ENCODE measurements around the gene ABCC1.
"Not testable (repeated sequence)": the region's sequence is repeated elsewhere in the genome, so short reads cannot be mapped to it uniquely, and the experiment has no call there.

ABCC1 gene

DNA sequence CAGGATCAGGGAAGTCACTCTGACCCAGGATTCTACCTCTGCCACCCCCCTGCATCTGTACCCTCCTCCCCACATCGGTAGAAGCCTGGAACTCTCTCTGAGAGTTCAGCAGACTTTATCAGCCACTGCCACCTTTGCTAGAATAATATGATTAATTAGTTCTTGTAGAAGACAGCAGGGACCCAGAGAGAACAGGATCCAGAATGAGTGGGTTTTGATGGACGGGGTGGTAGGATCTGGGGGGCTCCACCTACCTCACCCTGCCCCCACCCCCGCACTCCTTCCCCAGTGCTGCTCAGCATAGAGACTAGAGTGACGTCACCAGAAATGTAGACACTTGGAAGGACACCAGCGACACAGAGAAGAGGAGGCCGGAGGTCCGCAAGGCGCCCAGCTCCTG is 240.4 kb downstream of the ABCC1 start:
- H3K4me3 ChIP-seq (ENCODE audit: low read depth, low read length), result no peak overlapping the region
- TF ChIP-seq, protein P1, sequence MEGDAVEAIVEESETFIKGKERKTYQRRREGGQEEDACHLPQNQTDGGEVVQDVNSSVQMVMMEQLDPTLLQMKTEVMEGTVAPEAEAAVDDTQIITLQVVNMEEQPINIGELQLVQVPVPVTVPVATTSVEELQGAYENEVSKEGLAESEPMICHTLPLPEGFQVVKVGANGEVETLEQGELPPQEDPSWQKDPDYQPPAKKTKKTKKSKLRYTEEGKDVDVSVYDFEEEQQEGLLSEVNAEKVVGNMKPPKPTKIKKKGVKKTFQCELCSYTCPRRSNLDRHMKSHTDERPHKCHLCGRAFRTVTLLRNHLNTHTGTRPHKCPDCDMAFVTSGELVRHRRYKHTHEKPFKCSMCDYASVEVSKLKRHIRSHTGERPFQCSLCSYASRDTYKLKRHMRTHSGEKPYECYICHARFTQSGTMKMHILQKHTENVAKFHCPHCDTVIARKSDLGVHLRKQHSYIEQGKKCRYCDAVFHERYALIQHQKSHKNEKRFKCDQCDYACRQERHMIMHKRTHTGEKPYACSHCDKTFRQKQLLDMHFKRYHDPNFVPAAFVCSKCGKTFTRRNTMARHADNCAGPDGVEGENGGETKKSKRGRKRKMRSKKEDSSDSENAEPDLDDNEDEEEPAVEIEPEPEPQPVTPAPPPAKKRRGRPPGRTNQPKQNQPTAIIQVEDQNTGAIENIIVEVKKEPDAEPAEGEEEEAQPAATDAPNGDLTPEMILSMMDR (IDR thresholded peaks at IDR 0.05; ENCODE audit: low read depth, low read length), result no peak
- no peaks in the 10 kb centered on the region for H3K27me3 ChIP-seq
- DNase-seq, result no peak
- H3K4me1 ChIP-seq, result no peaks in the 10 kb centered on the region
- no peaks in the 10 kb centered on the region for H3K36me3 ChIP-seq
- no peaks in the 10 kb centered on the region for H3K9me3 ChIP-seq

GRCh38 chr16:16190546-16190945 is 241.1 kb downstream of the ABCC1 start:
- no peaks in the 10 kb centered on the region for H3K27me3 ChIP-seq
- no peak for DNase-seq
- no peak overlapping the region for H3K4me3 ChIP-seq (ENCODE audit: low read depth, low read length)
- no peaks in the 10 kb centered on the region for H3K4me1 ChIP-seq
- no peaks in the 10 kb centered on the region for H3K9me3 ChIP-seq
- TF ChIP-seq, protein P1 (IDR thresholded peaks at IDR 0.05; ENCODE audit: low read depth, low read length), result no peak
- H3K36me3 ChIP-seq, result no peaks in the 10 kb centered on the region

DNA sequence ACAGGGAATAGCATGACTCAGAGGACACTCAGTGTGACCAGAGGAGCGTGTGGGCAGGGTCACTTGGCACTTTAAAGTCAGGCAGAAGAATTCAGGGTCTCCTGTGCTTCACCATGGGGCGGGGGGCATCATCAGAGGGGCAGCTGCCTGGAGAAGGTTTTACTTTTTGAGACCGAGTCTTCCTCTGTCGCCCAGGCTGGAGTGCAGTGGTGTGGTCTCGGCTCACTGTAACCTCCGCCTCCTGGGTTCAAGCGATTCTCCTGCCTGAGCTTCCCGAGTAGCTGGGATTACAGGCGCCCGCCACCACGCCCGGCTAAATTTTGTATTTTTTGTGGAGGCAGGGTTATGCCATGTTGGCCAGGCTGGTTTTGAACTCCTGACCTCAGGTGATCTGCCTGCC is 241.6 kb downstream of the ABCC1 start:
- H3K36me3 ChIP-seq; H3K27me3 ChIP-seq; H3K9me3 ChIP-seq; H3K4me1 ChIP-seq; H3K4me3 ChIP-seq (ENCODE audit: low read depth, low read length); DNase-seq: not testable (repeated sequence)

- TF ChIP-seq, protein P1 (IDR thresholded peaks at IDR 0.05; ENCODE audit: low read depth, low read length), result no peak
- no peaks in the 10 kb centered on the region for H3K9me3 ChIP-seq
- H3K27me3 ChIP-seq, result no peaks in the 10 kb centered on the region
- no peak overlapping the region for H3K4me3 ChIP-seq (ENCODE audit: low read depth, low read length)
- no peaks in the 10 kb centered on the region for H3K36me3 ChIP-seq
- H3K4me1 ChIP-seq, result no peaks in the 10 kb centered on the region
- no peak for DNase-seq
These were observed 242.2 kb downstream of the ABCC1 start for GRCh38 chr16:16191493-16192167.
